ENCODE data around the gene A4GNT.
A peak's percentile ranks its signal among the peaks of the same experiment; 100 is the strongest.
"Not testable (repeated sequence)": the region's sequence is repeated elsewhere in the genome, so short reads cannot be mapped to it uniquely, and the experiment has no call there.

A4GNT gene

GRCh38 chr3:138132239-138132638 is at the start of gene A4GNT:
Gene A4GNT (minus strand): TSS chr3:138132390. CDS start chr3:138131256, 1,134 bp downstream.
- no peak for DNase-seq (ENCODE audit: low read depth in 2 of 2)

- no peak for DNase-seq (ENCODE audit: low read depth in 2 of 2)
These were observed 48.3 kb upstream of the A4GNT start for GRCh38 chr3:138180375-138181029.

- peak; percentile 63 to 69 for DNase-seq (ENCODE audit: low read depth in 2 of 2)
These were observed 42.4 kb upstream of the A4GNT start, which contains the start of gene DBR1 for GRCh38 chr3:138174421-138175131. Gene DBR1 (minus strand): TSS chr3:138174921. CDS start chr3:138174795, 126 bp downstream.

- no peak for DNase-seq (ENCODE audit: low read depth in 2 of 2)
These were observed 41.7 kb upstream of the A4GNT start for GRCh38 chr3:138173769-138174420.

GRCh38 chr3:138172625-138173024 is 40.4 kb upstream of the A4GNT start:
- no peak for DNase-seq (ENCODE audit: low read depth in 2 of 2)

GRCh38 chr3:138165061-138165460 is 32.9 kb upstream of the A4GNT start:
- no peak for DNase-seq (ENCODE audit: low read depth in 2 of 2)

- no peak for DNase-seq (ENCODE audit: low read depth in 2 of 2)
These were observed 25.6 kb upstream of the A4GNT start for GRCh38 chr3:138157743-138158142.

GRCh38 chr3:138154534-138154933 is 22.3 kb upstream of the A4GNT start:
- DNase-seq (ENCODE audit: low read depth in 2 of 2): no peak

- no peak for DNase-seq (ENCODE audit: low read depth in 2 of 2)
These were observed 16.3 kb upstream of the A4GNT start for GRCh38 chr3:138148503-138148902.

- DNase-seq (ENCODE audit: low read depth in 2 of 2): not testable (repeated sequence)
These were observed 10.0 kb upstream of the A4GNT start for GRCh38 chr3:138142181-138142580.

- no peak for DNase-seq (ENCODE audit: low read depth in 2 of 2)
These were observed 8.8 kb upstream of the A4GNT start for GRCh38 chr3:138140940-138141339.

- no peak for DNase-seq (ENCODE audit: low read depth in 2 of 2)
These were observed 7.5 kb upstream of the A4GNT start for GRCh38 chr3:138139691-138140090.

GRCh38 chr3:138137861-138138260 is 5.7 kb upstream of the A4GNT start:
- no peak for DNase-seq (ENCODE audit: low read depth in 2 of 2)

- DNase-seq (ENCODE audit: low read depth in 2 of 2): no peak
These were observed 4.0 kb upstream of the A4GNT start for GRCh38 chr3:138136201-138136600.

GRCh38 chr3:138135833-138136194 is 3.6 kb upstream of the A4GNT start:
- DNase-seq (ENCODE audit: low read depth in 2 of 2): no peak

GRCh38 chr3:138135146-138135832 is 3.1 kb upstream of the A4GNT start:
- no peak for DNase-seq (ENCODE audit: low read depth in 2 of 2)

GRCh38 chr3:138127636-138128365 is 4.4 kb downstream of the A4GNT start:
- DNase-seq (ENCODE audit: low read depth in 2 of 2): no peak

- DNase-seq (ENCODE audit: low read depth in 2 of 2): no peak
These were observed 6.5 kb downstream of the A4GNT start for GRCh38 chr3:138125548-138126221.

GRCh38 chr3:138124706-138125355 is 7.4 kb downstream of the A4GNT start:
- DNase-seq (ENCODE audit: low read depth in 2 of 2): no peak

- no peak for DNase-seq (ENCODE audit: low read depth in 2 of 2)
These were observed 8.0 kb downstream of the A4GNT start for GRCh38 chr3:138124188-138124587.

GRCh38 chr3:138119423-138119766 is 12.8 kb downstream of the A4GNT start:
- no peak for DNase-seq (ENCODE audit: low read depth in 2 of 2)

Data from fibroblast of skin of left biceps (primary cell).